A549 (cell line): ENCODE measurements around the gene ERO1B.

ENCODE experiments used
- CEBPB ChIP-seq, 2 experiments: fragments of >200 bp in 1 of 2; sonication (Bioruptor Twin) in 1 of 2; formaldehyde crosslinking in 1 of 2; IDR thresholded peaks; 2 replicates each; pipeline ENCODE4 v1.6.1; 2012 to 2016
- CTCF ChIP-seq: fragments of >200 bp; sonication (Bioruptor Twin); formaldehyde crosslinking; IDR thresholded peaks from 3 replicates; pipeline ENCODE4 v1.5.1; 2016
- ELK1 ChIP-seq: fragments of 150-350 bp; IDR thresholded peaks from 2 replicates; pipeline ENCODE4 v1.6.1; 2014; ENCODE audit warnings: low read depth, mild to moderate bottlenecking, low read length
- EP300 ChIP-seq, 2 experiments: fragments of >200 bp; sonication (Bioruptor Twin); formaldehyde crosslinking; IDR thresholded peaks; 2 replicates in 1 of 2; 3 replicates in 1 of 2; pipeline ENCODE4 v1.6.1; 2016 to 2017
- HES2 ChIP-seq: fragments of >200 bp; sonication (Bioruptor Twin); formaldehyde crosslinking; IDR thresholded peaks from 2 replicates; pipeline ENCODE4 v1.6.1; 2016
- KDM1A ChIP-seq: fragments of 200-600 bp; sonication (generic); IDR thresholded peaks from 2 replicates; pipeline ENCODE4 v1.6.1; 2016; ENCODE audit warnings: low read depth, mild to moderate bottlenecking
- MAX ChIP-seq: IDR thresholded peaks from 2 replicates; pipeline ENCODE4 v1.6.1; 2012
- MYC ChIP-seq: IDR thresholded peaks from 2 replicates; pipeline ENCODE4 v1.6.1; 2012; ENCODE audit warnings: mild to moderate bottlenecking, inconsistent platforms, low read length, improper control_type of control experiment, borderline replicate concordance
- RCOR1 ChIP-seq: fragments of 150-350 bp; IDR thresholded peaks from 2 replicates; pipeline ENCODE4 v1.6.1; 2014; ENCODE audit warnings: antibody characterized with exemption, low read length, low read depth
- REST ChIP-seq: fragments of 200-600 bp; sonication (generic); IDR thresholded peaks from 2 replicates; pipeline ENCODE4 v1.6.1; 2016; ENCODE audit warnings: antibody characterized with exemption, mild to moderate bottlenecking, moderate library complexity
- RFX5 ChIP-seq: fragments of 450-650 bp; IDR thresholded peaks from 2 replicates; pipeline ENCODE4 v1.7.1; 2014; ENCODE audit warnings: antibody characterized with exemption, mild to moderate bottlenecking, moderate library complexity

GRCh38 chr1:236316437-236316836 lies 34.7 kb upstream of the ERO1B start:
- TF ChIP-seq ELK1 (no peak), MYC (no peak), EP300 (IDR thresholded peaks at IDR 0.05) (no peak), CTCF (no peak), REST (no peak), CEBPB (IDR thresholded peaks at IDR 0.05) (no peak), MAX (no peak), HES2 (no peak), RFX5 (no peak), KDM1A (no peak), RCOR1 (no peak)
